Stimulated activated naive CD8-positive, alpha-beta T cell treated with anti-CD3 and anti-CD28 coated beads, Interleukin-15, Interleukin-2, amounts not matched to agents 100 ng/mL and 50 ng/mL, for 24 hours (primary cell): ENCODE results near the gene WBP1.
A peak's percentile ranks its signal among the peaks of the same experiment; 100 is the strongest.
"Not testable (repeated sequence)": the region's sequence is repeated elsewhere in the genome, so short reads cannot be mapped to it uniquely, and the experiment has no call there.

ENCODE experiments used
- H3K27ac Mint-ChIP-seq: one replicate; pipeline ENCODE4 v1.8.0; 2021; ENCODE audit warnings: mild to moderate bottlenecking, mixed read lengths
- H3K27me3 Mint-ChIP-seq: one replicate; pipeline ENCODE4 v1.8.0; 2021; ENCODE audit warnings: mixed read lengths
- H3K36me3 Mint-ChIP-seq: one replicate; pipeline ENCODE4 v1.8.0; 2021; ENCODE audit warnings: low read depth, mixed read lengths
- H3K4me1 Mint-ChIP-seq: one replicate; pipeline ENCODE4 v1.8.0; 2021; ENCODE audit warnings: low read depth, mixed read lengths
- H3K4me3 Mint-ChIP-seq: one replicate; pipeline ENCODE4 v1.8.0; 2021; ENCODE audit warnings: mild to moderate bottlenecking, mixed read lengths
- H3K9me3 Mint-ChIP-seq: one replicate; pipeline ENCODE4 v1.8.0; 2021; ENCODE audit warnings: mixed read lengths

WBP1 gene

DNA sequence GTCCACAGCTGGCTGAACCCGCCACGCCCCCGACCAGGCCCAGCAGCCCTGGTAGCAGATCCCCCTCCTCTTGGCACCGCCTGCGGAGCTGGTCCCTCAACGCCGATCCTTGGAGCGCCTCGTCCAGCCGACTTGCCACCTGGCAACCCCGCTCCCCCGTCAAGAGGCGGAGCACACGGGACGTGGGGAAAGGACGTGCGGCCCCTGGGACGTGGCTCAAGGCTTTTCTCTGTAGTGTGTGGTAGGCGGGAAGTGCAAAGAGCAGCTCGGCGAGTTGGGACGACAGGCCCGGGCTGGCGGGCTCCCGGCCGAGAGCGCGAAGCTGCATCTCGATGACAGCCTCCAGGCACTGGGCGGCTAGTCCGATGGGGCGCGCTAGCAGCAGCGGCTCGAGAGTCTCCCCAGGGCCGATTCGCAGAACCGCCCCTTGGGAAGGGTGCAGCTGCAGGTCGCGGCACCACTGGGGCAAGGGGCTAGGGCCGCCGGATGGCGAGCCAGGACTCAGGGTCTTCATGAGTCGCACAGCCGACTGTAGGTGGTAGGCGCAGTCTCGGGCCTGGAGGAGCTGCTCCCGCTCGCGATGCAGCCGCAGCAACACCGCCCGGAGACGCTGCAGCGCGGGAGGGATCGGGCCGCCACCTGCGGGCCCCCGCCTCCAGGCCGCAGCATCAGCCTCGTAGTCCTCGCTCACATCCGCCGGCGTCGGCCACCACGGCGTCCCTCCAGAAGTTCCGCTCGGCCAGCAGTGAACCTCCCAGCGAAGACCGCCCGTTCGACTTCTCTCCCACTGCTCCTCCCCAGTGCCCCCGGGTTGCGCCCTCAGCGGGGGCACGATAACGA lies 23.9 kb downstream of the WBP1 start:
- Mint-ChIP-seq H3K27ac (peak overlapping the region; percentile 100), H3K36me3 (peaks cover 38% of the 10 kb centered on the region), H3K4me1 (peaks cover 32% of the 10 kb centered on the region), H3K9me3 (no peaks in the 10 kb centered on the region), H3K27me3 (no peaks in the 10 kb centered on the region), H3K4me3 (peak overlapping the region; percentile 100)

DNA sequence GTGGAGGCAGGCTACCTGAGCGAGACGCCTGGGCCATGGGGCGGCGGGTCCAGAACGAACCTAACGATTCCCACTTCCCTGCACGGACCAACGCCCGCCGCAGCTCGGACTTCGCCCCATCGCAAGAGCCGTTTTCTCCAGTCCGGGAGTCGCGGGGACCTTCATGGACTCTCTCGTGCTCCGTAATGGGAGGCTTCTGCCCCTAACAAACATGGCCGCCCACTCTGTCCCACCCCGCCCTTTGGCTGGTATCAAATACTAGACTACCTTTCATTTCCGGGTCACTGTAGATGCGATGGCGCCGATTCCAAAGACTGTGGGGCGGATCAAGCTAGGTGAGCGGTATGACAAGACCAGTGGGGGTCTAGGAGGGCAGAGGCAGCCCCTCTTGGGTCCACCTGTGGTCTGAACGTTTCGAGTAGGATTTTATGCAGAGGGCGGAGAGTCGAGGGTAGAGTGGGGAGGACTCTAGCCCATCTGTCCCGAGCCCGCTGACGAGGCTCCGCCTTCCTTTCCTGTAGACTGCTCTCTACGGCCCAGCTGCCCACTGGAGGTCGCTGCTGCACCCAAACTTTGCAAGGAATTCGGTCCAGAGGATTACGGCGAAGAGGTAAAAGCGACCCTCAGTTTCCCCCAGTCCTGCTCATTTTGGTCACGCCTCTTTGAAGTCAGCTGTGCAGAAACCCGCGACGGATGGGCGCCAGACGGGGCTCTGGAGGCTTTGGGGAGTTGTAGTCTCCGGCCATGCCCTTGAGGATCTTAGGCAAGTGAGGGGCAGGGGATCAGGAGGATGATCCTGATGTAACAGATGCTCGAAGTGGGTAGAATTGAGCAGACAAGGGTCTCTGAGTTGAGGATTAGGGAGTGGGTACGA lies 24.8 kb downstream of the WBP1 start, which contains the start of the genes CCDC142 and TTC31:
Gene CCDC142, minus strand, starts transcription at position 198 of the 874 bp plus-strand sequence. Its CDS starts 161 bp downstream, at position 37.
Gene TTC31, plus strand, starts transcription at position 281 of the 874 bp plus-strand sequence. Its CDS starts 15 bp downstream, at position 296.
- Mint-ChIP-seq H3K36me3 (peaks cover 33% of the 10 kb centered on the region), H3K4me1 (peaks cover 32% of the 10 kb centered on the region), H3K27ac (peak within 1 kb of the TSS; percentile 100), H3K4me3 (peak within 1 kb of the TSS; percentile 100), H3K9me3 (no peaks in the 10 kb centered on the region), H3K27me3 (no peaks in the 10 kb centered on the region)

DNA sequence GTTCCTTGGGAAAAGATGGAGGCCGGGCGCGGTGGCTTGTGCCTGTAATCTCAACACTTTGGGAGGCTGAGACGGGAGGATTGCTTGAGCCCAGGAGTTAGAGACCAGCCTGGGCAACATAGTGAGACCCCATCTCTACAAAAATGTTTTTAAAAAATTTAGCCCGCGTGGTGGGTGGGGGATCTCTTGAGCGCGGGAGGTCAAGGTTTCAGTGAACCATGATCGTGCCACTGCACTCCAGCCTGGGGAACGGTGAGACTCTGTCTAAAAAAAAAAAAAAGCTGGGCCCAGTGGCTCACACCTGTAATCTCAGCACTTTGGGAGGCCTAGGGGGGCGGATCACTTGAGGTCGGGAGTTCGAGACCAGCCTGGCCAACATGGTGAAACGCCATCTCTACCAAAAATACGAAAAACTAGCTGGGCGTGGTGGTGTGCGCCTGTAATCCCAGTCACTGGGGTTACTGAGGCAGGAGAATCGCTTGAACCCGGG lies 25.5 kb downstream of the WBP1 start:
- H3K9me3 Mint-ChIP-seq, H3K27me3 Mint-ChIP-seq: not testable (repeated sequence)
- Mint-ChIP-seq H3K4me3 (peak overlapping the region; percentile 100), H3K4me1 (peaks cover 32% of the 10 kb centered on the region), H3K27ac (peak overlapping the region; percentile 100), H3K36me3 (peaks cover 33% of the 10 kb centered on the region)

GRCh38 chr2:74486141-74486540 lies 27.9 kb downstream of the WBP1 start:
- H3K27ac Mint-ChIP-seq = peak overlapping the region; percentile 19
- H3K27me3 Mint-ChIP-seq = no peaks in the 10 kb centered on the region
- no peak overlapping the region for H3K4me3 Mint-ChIP-seq
- peaks cover 19% of the 10 kb centered on the region for H3K4me1 Mint-ChIP-seq
- H3K36me3 Mint-ChIP-seq = peaks cover 26% of the 10 kb centered on the region
- no peaks in the 10 kb centered on the region for H3K9me3 Mint-ChIP-seq

DNA sequence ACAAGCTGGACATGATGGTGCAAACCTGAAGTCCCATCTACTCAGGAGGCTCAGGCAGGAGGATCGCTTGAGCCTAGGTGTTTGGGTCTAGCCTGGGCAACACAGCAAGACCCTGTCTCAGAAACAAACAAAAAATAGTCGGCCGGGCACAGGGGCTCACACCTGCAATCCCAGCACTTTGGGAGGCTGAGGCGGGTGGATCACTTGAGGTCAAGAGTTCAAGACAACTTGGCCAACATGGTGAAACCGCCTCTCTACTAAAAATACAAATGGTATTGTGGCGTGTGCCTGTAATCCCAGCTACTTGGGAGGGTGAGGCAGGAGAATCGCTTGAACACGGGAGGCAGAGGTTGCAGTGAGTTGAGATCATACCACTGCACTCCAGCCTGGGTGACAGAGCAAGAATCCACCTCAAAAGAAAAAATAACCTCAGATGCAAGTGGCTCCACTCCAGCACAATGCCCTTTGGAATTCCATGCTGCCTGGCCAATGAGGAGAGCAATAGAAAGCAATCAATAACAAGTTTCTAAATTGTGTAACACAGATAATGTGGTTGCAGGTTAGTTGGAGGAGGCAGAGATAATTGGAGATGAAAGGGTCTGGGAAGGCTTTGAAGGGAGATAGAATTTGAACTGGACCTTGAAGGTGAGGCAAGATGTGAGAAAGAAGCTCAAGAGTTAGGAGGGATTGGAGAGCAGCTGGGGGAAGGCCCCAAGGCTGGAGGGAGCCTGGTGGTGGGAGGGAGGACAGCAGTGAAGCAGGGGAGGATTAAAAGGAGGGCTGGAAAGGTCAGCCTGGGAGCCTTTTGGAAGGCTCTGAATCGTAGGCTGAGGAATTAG lies 30.6 kb downstream of the WBP1 start:
- Mint-ChIP-seq H3K36me3 (peaks cover 32% of the 10 kb centered on the region), H3K4me3 (no peak overlapping the region), H3K27ac (no peak overlapping the region), H3K27me3 (no peaks in the 10 kb centered on the region), H3K9me3 (no peaks in the 10 kb centered on the region), H3K4me1 (peaks cover 4% of the 10 kb centered on the region)

DNA sequence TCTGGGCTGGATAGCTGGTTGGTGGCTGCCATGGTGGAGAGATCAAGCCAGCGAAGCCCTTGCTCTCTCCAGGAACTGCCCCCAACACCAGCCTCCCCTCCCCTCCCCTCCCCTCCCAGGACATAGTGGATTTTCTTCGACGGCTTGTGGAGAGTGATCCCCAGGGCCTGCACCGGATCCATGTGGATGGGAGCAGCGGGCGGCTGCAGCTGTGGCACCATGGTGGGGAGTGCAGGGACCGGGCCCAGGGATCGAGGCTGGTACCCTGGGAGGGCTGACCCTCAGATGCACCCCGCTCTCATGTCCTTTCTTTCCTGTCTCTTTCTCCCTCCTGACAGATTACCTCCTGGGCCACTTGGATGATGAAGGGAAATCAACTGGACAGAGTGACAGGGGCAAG lies 31.7 kb downstream of the WBP1 start:
- H3K27me3 Mint-ChIP-seq = no peaks in the 10 kb centered on the region
- peaks cover 38% of the 10 kb centered on the region for H3K36me3 Mint-ChIP-seq
- H3K4me1 Mint-ChIP-seq = no peaks in the 10 kb centered on the region

DNA sequence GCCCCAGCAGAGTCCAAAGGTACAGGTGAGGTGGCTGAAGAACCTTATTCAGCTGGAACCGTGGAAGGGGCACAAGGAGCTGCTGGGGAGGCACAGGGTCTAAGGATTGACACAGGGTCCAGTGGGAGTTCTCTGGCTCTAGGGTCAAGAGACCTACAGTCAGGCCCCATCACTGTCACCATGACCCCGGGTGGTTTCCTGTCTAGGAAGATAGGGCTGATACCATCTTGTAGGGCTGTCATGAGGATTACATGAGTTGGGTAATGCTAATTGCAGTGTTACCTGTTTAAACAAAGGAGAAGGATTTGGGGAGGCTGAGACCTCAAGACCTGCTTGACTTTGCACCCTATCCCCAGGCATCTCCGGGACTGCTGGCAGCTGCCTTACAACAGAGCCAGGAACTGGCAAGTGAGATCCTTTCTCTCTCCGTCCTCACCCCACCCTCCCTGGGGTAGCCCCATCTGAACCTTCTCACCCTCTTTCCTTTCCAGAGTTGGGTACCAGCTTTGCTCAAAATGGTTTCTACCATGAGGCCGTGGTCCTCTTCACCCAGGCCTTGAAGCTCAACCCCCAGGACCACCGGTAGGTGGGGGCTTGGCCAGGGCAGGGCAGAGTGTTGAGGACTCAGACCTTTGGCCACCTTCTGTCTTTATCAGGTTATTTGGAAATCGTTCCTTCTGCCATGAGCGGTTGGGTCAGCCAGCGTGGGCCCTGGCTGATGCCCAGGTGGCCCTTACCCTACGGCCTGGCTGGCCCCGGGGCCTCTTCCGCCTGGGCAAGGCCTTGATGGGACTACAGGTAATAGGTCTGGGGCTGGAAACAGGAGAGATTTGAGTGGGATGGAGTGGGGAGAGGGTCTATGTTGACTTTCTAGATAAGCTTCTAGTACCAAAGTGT lies 33.7 kb downstream of the WBP1 start:
- H3K27ac Mint-ChIP-seq = no peak overlapping the region

More for the DNA sequence above, 31.7 kb downstream of the WBP1 start:
- Mint-ChIP-seq H3K27ac (no peak overlapping the region), H3K9me3 (no peaks in the 10 kb centered on the region), H3K4me3 (no peak overlapping the region)

GRCh38 chr2:74493546-74493945 lies 35.3 kb downstream of the WBP1 start:
- Mint-ChIP-seq H3K4me3 (no peak overlapping the region), H3K36me3 (peaks cover 25% of the 10 kb centered on the region), H3K9me3 (no peaks in the 10 kb centered on the region), H3K4me1 (peaks cover 12% of the 10 kb centered on the region), H3K27ac (no peak overlapping the region), H3K27me3 (peaks cover 8% of the 10 kb centered on the region)

More for the DNA sequence above, 33.7 kb downstream of the WBP1 start:
- H3K36me3 Mint-ChIP-seq = peaks cover 27% of the 10 kb centered on the region
- H3K9me3 Mint-ChIP-seq = no peaks in the 10 kb centered on the region
- no peaks in the 10 kb centered on the region for H3K4me1 Mint-ChIP-seq
- no peak overlapping the region for H3K4me3 Mint-ChIP-seq
- no peaks in the 10 kb centered on the region for H3K27me3 Mint-ChIP-seq

- H3K4me1 Mint-ChIP-seq = peaks cover 27% of the 10 kb centered on the region
- peaks cover 17% of the 10 kb centered on the region for H3K36me3 Mint-ChIP-seq
- peaks cover 23% of the 10 kb centered on the region for H3K27me3 Mint-ChIP-seq
- H3K27ac Mint-ChIP-seq = no peak overlapping the region
- H3K4me3 Mint-ChIP-seq = no peak overlapping the region
- no peaks in the 10 kb centered on the region for H3K9me3 Mint-ChIP-seq
Observed at GRCh38 chr2:74495440-74495839, 37.2 kb downstream of the WBP1 start.

- H3K27ac Mint-ChIP-seq = no peak overlapping the region
- no peaks in the 10 kb centered on the region for H3K9me3 Mint-ChIP-seq
- peaks cover 35% of the 10 kb centered on the region for H3K4me1 Mint-ChIP-seq
- H3K36me3 Mint-ChIP-seq = peaks cover 13% of the 10 kb centered on the region
- peaks cover 41% of the 10 kb centered on the region for H3K27me3 Mint-ChIP-seq
- peak overlapping the region; percentile 80 for H3K4me3 Mint-ChIP-seq
Observed at GRCh38 chr2:74496997-74497776, 38.9 kb downstream of the WBP1 start.

DNA sequence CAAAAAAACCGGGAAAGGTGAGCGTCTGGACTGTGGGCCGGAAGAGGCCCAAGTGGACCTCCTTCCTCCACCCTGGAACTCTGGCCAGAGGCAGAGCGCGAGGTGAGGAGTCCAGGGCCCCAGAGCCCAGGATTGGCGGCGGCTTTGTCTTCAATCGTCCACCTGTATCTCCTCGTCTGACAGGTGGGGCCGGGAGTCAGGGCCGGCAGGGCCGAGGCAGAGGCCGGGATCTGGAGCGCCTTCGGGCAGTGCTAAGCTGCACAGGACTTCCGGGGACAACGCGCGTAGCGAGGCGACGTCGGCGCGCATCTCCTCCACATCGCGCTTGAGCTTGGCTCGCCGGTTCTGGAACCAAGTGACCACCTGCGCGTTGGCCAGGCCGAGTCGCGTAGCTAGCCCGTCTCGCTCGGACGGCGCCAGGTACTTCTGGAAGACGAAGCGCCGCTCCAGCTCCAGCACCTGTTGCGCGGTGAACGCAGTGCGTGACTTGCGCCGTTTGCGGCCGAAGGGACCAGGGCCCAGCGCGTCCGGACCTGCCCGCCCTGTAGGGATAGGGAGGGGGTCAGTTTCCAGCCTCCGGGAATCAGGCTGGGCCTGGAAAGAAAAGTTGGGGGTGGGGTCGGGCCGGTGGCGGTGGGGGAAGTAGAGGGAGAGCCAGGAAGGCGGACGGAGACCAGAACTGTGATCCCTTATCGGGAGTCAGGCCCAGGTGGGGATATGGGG lies 39.7 kb downstream of the WBP1 start:
- H3K27ac Mint-ChIP-seq = peak overlapping the region; percentile 77
- H3K36me3 Mint-ChIP-seq = peaks cover 11% of the 10 kb centered on the region
- H3K27me3 Mint-ChIP-seq = peaks cover 46% of the 10 kb centered on the region

GRCh38 chr2:74498500-74499266 lies 40.4 kb downstream of the WBP1 start:
- Mint-ChIP-seq H3K9me3 (no peaks in the 10 kb centered on the region), H3K36me3 (peaks cover 8% of the 10 kb centered on the region), H3K27me3 (peaks cover 50% of the 10 kb centered on the region), H3K4me1 (peaks cover 48% of the 10 kb centered on the region), H3K4me3 (peak overlapping the region; percentile 80), H3K27ac (peak overlapping the region; percentile 77)

More for the DNA sequence above, 39.7 kb downstream of the WBP1 start:
- no peaks in the 10 kb centered on the region for H3K9me3 Mint-ChIP-seq
- H3K4me3 Mint-ChIP-seq = peak overlapping the region; percentile 80
- peaks cover 42% of the 10 kb centered on the region for H3K4me1 Mint-ChIP-seq
